SK-N-SH (cell line): ENCODE results near the gene MXRA5. TPM values are rescaled to one million over a fixed set of nuclear protein-coding genes. Genes with fewer than 3 reads are reported as not detected.

Source experiments
- CTCF ChIA-PET: fragments of 300-600, 350-600 bp; formaldehyde crosslinking; extraction: SDS; loops from one replicate; lab custom pipeline; 2021; lab: Yijun Ruan, JAX
- POLR2A ChIA-PET: fragments of 350-600 bp; sonication (Branson Sonifier 250); formaldehyde crosslinking; extraction: SDS; loops from one replicate; lab custom pipeline; 2020; ENCODE audit warnings: antibody characterized with exemption, inconsistent platforms; lab: Yijun Ruan, JAX
- DNase-seq: peaks from one replicate; pipeline ENCODE4 v3.0.0; 2012
- H2AFZ ChIP-seq: fragments of 200-600 bp; sonication (generic); 2 replicates; pipeline ENCODE4 v1.8.1; 2016; ENCODE audit warnings: antibody characterized with exemption, mild to moderate bottlenecking, low read depth
- H3F3A ChIP-seq: fragments of 200-600 bp; sonication (generic); replicated peaks from 2 replicates; pipeline ENCODE3; 2016; ENCODE audit warnings: antibody characterized with exemption, mild to moderate bottlenecking; ENCODE audit not compliant: insufficient read depth
- H3K27ac ChIP-seq, 2 experiments: fragments of 200-500 bp in 1 of 2; fragments of 200-600 bp in 1 of 2; sonication (Bioruptor generic) in 1 of 2; sonication (generic), shearing (Covaris generic) in 1 of 2; 2 replicates each; pipeline versions ENCODE4 v1.5.1 to v1.6.1; 2014 to 2016; ENCODE audit warnings: low read depth in 2 of 2, inconsistent platforms in 1 of 2, low read length in 1 of 2, mild to moderate bottlenecking in 1 of 2, mixed read lengths in 1 of 2
- H3K27me3 ChIP-seq: fragments of 200-600 bp; sonication (generic), shearing (Covaris generic); 2 replicates; pipeline ENCODE4 v1.6.1; 2016; ENCODE audit warnings: mixed run types; ENCODE audit not compliant: insufficient read depth
- H3K36me3 ChIP-seq, 2 experiments: fragments of 200-500 bp in 1 of 2; fragments of 200-600 bp in 1 of 2; sonication (Bioruptor generic) in 1 of 2; sonication (generic) in 1 of 2; replicated peaks in 1 of 2; 2 replicates each; pipeline versions ENCODE3 to v1.5.1; 2014 to 2016; ENCODE audit warnings: low read length in 1 of 2, mild to moderate bottlenecking in 1 of 2; ENCODE audit not compliant: insufficient read depth in 2 of 2, control insufficient read depth in 1 of 2
- H3K4me1 ChIP-seq, 2 experiments: fragments of 200-500 bp in 1 of 2; fragments of 200-600 bp in 1 of 2; sonication (Bioruptor generic) in 1 of 2; sonication (generic), shearing (Covaris generic) in 1 of 2; 2 replicates each; pipeline versions ENCODE4 v1.5.1 to v1.6.1; 2014 to 2016; ENCODE audit warnings: low read depth in 1 of 2, low read length in 1 of 2, mixed run types in 1 of 2; ENCODE audit not compliant: insufficient read depth in 2 of 2, control insufficient read depth in 1 of 2
- H3K4me2 ChIP-seq: fragments of 200-600 bp; sonication (generic), shearing (Covaris generic); 2 replicates; pipeline ENCODE4 v1.6.1; 2017; ENCODE audit warnings: mixed run types
- H3K4me3 ChIP-seq, 2 experiments: fragments of 200-500 bp in 1 of 2; fragments of 200-600 bp in 1 of 2; sonication (Bioruptor generic) in 1 of 2; sonication (generic), shearing (Covaris generic) in 1 of 2; 2 replicates each; pipeline versions ENCODE4 v1.5.1 to v1.8.1; 2014 to 2016; ENCODE audit warnings: low read depth in 2 of 2, inconsistent platforms in 1 of 2, low read length in 1 of 2, mild to moderate bottlenecking in 1 of 2, mixed read lengths in 1 of 2, moderate library complexity in 1 of 2
- H3K79me2 ChIP-seq: fragments of 200-600 bp; sonication (generic); 2 replicates; pipeline ENCODE4 v1.8.1; 2017; ENCODE audit warnings: mild to moderate bottlenecking; ENCODE audit not compliant: insufficient read depth
- H3K9ac ChIP-seq: fragments of 200-600 bp; sonication (generic); 2 replicates; pipeline ENCODE4 v1.6.1; 2017; ENCODE audit warnings: mixed run types
- H3K9me2 ChIP-seq: fragments of 200-600 bp; sonication (generic); 2 replicates; pipeline ENCODE4 v1.6.1; 2017; ENCODE audit warnings: mixed run types
- H3K9me3 ChIP-seq: fragments of 200-600 bp; sonication (generic); 2 replicates; pipeline ENCODE4 v1.6.1; 2017; ENCODE audit warnings: mixed run types, mild to moderate bottlenecking, moderate library complexity
- H4K20me1 ChIP-seq: fragments of 200-600 bp; sonication (generic); 2 replicates; pipeline ENCODE4 v1.6.1; 2017; ENCODE audit warnings: mild to moderate bottlenecking, mixed run types; ENCODE audit not compliant: insufficient read depth
- EP300 ChIP-seq, 2 experiments: IDR thresholded peaks; 2 replicates each; pipeline versions ENCODE4 v1.4.0 to v1.6.1; 2012; ENCODE audit warnings: borderline replicate concordance in 1 of 2, low read depth in 1 of 2, low read length in 1 of 2
- FOSL2 ChIP-seq: IDR thresholded peaks from 2 replicates; pipeline ENCODE4 v1.4.0; 2012; ENCODE audit warnings: low read depth, mild to moderate bottlenecking, moderate library complexity, borderline replicate concordance
- JUND ChIP-seq: IDR thresholded peaks from 2 replicates; pipeline ENCODE4 v1.4.0; 2012
- MEF2A ChIP-seq: IDR thresholded peaks from 2 replicates; pipeline ENCODE4 v1.4.0; 2012; ENCODE audit warnings: low read depth, borderline replicate concordance
- MXI1 ChIP-seq: IDR thresholded peaks from 2 replicates; pipeline ENCODE4 v1.6.1; 2012; ENCODE audit warnings: mild to moderate bottlenecking, low read depth, low read length, improper control_type of control experiment
- NFIC ChIP-seq: IDR thresholded peaks from 2 replicates; pipeline ENCODE4 v1.4.0; 2012; ENCODE audit warnings: borderline replicate concordance
- NRF1 ChIP-seq: IDR thresholded peaks from 2 replicates; pipeline ENCODE4 v1.6.1; 2012; ENCODE audit warnings: low read depth, mild to moderate bottlenecking, low read length
- POLR2AphosphoS5 ChIP-seq: IDR thresholded peaks from 2 replicates; pipeline ENCODE4 v1.6.1; 2012; ENCODE audit warnings: low read depth, low read length
- SIN3A ChIP-seq: IDR thresholded peaks from 2 replicates; pipeline ENCODE4 v1.6.1; 2012; ENCODE audit warnings: low read depth, mild to moderate bottlenecking, low read length, moderate library complexity, borderline replicate concordance
- TCF12 ChIP-seq: IDR thresholded peaks from 2 replicates; pipeline ENCODE4 v1.4.0; 2012
- WGBS: methylation state at CpG from one replicate; pipeline ENCODE4 v1.1.6; 2017; ENCODE audit warnings: low lambda C conversion rate; 5-methylcytosine and 5-hydroxymethylcytosine counted together
- polyA plus RNA-seq, 3 experiments: library from polyadenylated mRNA; depleted of rRNA; stranded (reverse); fragments of >200 nt; gene quantifications; 2 replicates each; pipeline ENCODE4 v1.2.3, GENCODE V29; 2012
- TF ChIP-seq, protein P1 (sequence below): IDR thresholded peaks from 2 replicates; pipeline ENCODE4 v1.4.0; 2012; ENCODE audit warnings: low read depth, borderline replicate concordance

The MXRA5 gene
- polyA plus RNA-seq, 1 of the 3 experiments (the other 2 are of a cell fraction): 7.9 TPM

DNA sequence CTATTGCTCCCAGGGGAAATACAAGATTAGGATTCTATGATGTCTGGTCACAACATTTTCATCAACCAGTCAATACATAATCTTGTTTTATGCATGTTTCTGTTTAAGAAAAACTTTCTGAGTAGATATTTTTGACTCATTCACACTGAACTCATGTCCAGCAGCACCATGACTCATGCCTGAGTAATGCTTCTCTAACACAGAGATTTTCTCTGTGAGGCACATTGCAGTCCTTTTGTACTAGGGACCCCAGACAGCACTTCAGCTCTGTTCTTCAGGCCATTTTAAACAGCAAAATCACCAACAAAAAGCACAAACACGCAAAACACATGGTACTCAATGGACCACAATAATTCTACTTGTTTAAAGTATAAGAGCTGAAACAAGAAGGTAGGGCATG, 83.6 kb downstream of the MXRA5 start:
- no peaks in the 10 kb centered on the region for H3K9me3 ChIP-seq
- H3K9ac ChIP-seq: peak overlapping the region; percentile 43
- H3K4me1 ChIP-seq: no peaks in the 10 kb centered on the region
- no peak for DNase-seq
- no peaks in the 10 kb centered on the region for H3F3A ChIP-seq
- TF ChIP-seq NFIC (peak; percentile 13; the same call in 1 of the 2 replicates), SIN3A (no peak), JUND (peak; percentile 67), NRF1 (no peak), MEF2A (no peak), EP300 (IDR thresholded peaks at IDR 0.05; ENCODE audit: borderline replicate concordance in 1 of 2, low read depth in 1 of 2, low read length in 1 of 2) (0 out of 4 replicates have a peak, but pooled peaks of 1 of the 2 experiments have one; percentile 23), FOSL2 (peak; percentile 76), TCF12 (peak; percentile 23), POLR2AphosphoS5 (no peak; the same call in 1 of the 2 replicates), MXI1 (no peak)
- TF ChIP-seq, protein P1, sequence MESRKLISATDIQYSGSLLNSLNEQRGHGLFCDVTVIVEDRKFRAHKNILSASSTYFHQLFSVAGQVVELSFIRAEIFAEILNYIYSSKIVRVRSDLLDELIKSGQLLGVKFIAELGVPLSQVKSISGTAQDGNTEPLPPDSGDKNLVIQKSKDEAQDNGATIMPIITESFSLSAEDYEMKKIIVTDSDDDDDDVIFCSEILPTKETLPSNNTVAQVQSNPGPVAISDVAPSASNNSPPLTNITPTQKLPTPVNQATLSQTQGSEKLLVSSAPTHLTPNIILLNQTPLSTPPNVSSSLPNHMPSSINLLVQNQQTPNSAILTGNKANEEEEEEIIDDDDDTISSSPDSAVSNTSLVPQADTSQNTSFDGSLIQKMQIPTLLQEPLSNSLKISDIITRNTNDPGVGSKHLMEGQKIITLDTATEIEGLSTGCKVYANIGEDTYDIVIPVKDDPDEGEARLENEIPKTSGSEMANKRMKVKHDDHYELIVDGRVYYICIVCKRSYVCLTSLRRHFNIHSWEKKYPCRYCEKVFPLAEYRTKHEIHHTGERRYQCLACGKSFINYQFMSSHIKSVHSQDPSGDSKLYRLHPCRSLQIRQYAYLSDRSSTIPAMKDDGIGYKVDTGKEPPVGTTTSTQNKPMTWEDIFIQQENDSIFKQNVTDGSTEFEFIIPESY: no peak
- H3K79me2 ChIP-seq: no peaks in the 10 kb centered on the region
- peak overlapping the region; percentile 26; the same call in 1 of the 2 replicates for H2AFZ ChIP-seq
- H3K9me2 ChIP-seq: no peaks in the 10 kb centered on the region
- CTCF ChIA-PET: no interaction called here
- H3K27me3 ChIP-seq: no peaks in the 10 kb centered on the region
- H3K4me2 ChIP-seq: peak overlapping the region; percentile 31; the same call in 1 of the 2 replicates
- POLR2A ChIA-PET: no interaction called here
- 0% methylated on average over 1 of the region's 1 CpG for WGBS
- H3K36me3 ChIP-seq: no peaks in the 10 kb centered on the region
- H4K20me1 ChIP-seq: no peaks in the 10 kb centered on the region
- H3K27ac ChIP-seq: peak overlapping the region in 1 of 2 experiments; percentile 86; a peak in 2 of 4 replicates
- no peak overlapping the region for H3K4me3 ChIP-seq
